ENCODE results near the gene ST6GALNAC2.

The ST6GALNAC2 gene

GRCh38 chr17:76553178-76553908, 32.3 kb downstream of the ST6GALNAC2 start:
- DNase-seq, result no peak

GRCh38 chr17:76551685-76552084, 34.0 kb downstream of the ST6GALNAC2 start:
- DNase-seq, result no peak

- DNase-seq, result no peak
Observed at GRCh38 chr17:76550712-76551615, 34.7 kb downstream of the ST6GALNAC2 start.

DNA sequence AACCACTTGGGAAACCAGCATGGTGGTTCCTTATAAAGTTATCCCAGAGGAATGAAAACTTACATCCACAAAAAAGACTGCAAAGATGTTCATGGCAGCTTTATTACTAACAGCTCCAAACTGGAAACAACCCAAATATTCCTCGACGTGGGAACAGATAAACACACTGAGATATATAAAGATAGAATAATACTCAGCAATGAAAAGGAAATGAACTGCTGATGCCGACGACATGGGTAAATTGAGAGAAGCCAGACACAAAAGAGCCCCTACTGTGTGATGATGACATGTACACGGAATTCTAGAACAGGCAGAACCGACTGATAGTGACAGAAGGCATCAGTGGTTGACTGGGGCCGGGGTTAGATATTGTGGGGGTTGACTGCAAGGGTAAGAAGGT, 36.1 kb downstream of the ST6GALNAC2 start:
- DNase-seq, result no peak

GRCh38 chr17:76549215-76549518, 36.5 kb downstream of the ST6GALNAC2 start:
- DNase-seq, result no peak

- no peak for DNase-seq
Observed at GRCh38 chr17:76548378-76549214, 37.1 kb downstream of the ST6GALNAC2 start.

DNA sequence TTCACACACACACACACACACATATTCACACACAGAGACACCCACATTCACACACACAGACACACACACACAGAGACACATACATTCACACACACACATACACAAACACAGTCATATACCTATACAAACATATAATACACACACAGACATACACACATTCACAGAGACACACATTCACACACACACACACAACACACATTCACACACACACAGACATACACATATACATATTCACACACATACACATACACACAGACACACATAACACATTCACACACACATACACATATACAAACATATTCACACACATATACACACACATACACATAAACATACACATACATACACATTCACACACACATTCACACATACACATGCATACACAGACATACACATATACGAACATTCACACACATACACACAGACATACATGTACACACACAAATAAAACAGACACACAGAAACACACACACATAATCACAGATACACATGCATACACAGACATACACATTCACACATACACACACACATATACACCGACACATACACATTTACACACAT, 37.9 kb downstream of the ST6GALNAC2 start:
- no peak for DNase-seq

DNA sequence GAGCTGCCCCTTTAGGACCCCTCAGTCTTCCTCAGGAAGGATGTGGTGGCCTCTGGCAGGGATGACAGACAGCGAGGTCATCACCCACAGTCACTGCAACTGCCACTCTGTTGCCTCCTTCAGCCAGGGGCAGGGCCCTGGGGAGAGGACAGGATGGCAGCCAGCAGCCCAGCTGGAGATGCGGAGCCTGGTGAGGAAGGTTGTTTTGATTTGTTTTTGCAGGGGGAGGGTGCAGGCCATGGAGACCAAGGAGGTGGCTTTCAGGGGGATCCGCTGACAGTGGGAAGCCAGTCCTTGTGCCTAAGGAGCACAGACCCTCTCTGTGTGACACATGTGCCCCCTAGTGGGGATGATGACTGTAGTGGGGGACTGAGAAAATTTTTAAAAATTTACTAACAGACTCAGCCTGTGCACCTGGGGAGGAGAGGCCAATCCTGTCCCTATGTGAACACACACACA, 38.4 kb downstream of the ST6GALNAC2 start:
- peak; percentile 78 for DNase-seq

GRCh38 chr17:76546556-76547182, 39.0 kb downstream of the ST6GALNAC2 start:
- no peak for DNase-seq

DNA sequence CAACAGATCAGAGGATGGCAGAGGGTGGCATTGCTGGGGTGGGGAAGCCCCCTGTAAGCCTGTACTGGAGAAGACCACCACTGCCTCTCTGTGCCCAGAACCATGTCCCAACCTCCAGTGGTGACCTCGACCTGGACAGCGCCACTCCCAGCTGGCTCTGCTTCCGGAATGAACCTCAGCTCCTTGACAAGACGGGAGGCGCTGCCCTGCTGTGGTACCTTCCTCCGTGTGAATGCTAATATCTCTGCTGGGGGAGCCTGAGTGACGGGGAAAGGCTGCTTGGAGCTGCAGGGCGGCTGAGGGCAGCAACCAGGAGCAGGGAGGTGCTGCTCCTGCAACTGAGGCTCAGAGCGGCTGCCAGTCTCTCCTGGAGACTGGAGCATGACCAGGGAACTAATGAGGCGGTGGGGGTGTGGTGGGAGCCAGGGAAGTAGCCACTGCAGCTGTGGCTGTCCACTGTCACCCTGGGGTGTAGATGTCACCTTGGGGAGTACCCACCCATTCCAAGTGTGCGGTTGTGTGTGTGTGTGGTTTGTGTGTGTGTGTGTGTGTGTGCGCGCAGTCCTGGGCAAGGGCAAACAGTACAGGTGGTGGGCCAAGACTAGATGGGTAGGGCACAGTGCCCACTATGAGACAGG, 39.6 kb downstream of the ST6GALNAC2 start:
- no peak for DNase-seq

- DNase-seq, result no peak
Observed at GRCh38 chr17:76544546-76545365, 40.9 kb downstream of the ST6GALNAC2 start.

DNA sequence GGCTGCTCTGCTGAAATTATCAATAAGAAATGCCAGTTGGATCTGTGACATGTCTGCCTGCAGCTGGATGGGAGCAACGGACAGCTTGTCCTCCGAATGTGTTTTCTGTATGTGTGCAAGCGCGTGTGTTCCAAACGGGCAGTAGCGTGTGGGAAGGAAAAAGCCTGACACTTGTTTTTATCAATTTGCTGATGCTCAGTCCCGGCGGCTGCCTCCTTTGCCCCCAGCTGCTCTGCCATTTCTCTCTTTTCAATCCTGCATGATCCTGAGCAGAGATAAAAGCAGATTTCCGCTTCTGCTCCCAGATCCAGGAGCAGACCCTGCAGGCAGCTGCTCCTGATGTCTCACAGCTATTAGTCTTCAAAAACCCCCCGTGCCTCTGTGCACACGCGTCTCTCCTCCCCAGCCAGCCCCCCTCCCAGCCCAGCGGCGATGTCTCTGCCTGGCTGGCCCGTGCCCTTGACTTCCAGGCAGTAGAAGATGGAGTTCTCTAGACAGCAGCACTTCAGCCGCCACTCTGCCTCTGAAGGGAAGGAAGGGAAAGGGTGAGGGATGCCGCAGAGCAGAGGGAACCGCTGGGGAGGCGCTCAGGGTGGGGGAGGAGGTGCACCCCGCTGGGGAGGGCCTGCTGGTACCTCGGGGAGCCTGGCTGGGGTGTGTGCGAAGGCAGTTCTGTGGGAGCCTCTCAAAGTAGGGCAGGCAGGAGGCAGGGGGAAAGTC, 41.7 kb downstream of the ST6GALNAC2 start:
- DNase-seq, result no peak

DNA sequence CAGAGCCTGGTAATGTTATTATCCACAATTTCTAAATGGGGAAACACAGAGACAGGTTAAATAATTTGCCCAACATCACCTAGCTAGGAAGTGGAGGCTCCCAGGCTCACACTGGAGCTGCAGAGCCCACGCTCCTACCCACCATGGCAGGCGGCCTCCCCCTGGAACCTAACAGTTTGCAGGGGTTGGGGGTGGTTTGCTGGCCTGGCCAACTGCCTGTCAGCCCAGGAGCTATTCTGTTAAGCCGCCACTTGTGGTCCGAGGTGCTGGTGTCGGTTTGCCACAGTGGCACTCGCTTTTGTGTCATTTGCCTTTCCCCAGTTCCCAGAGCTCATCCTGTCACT, 42.2 kb downstream of the ST6GALNAC2 start:
- DNase-seq, result no peak

GRCh38 chr17:76542984-76543383, 42.7 kb downstream of the ST6GALNAC2 start:
- peak; percentile 17 for DNase-seq

GRCh38 chr17:76542566-76542971, 43.1 kb downstream of the ST6GALNAC2 start:
- DNase-seq, result peak; percentile 9

DNA sequence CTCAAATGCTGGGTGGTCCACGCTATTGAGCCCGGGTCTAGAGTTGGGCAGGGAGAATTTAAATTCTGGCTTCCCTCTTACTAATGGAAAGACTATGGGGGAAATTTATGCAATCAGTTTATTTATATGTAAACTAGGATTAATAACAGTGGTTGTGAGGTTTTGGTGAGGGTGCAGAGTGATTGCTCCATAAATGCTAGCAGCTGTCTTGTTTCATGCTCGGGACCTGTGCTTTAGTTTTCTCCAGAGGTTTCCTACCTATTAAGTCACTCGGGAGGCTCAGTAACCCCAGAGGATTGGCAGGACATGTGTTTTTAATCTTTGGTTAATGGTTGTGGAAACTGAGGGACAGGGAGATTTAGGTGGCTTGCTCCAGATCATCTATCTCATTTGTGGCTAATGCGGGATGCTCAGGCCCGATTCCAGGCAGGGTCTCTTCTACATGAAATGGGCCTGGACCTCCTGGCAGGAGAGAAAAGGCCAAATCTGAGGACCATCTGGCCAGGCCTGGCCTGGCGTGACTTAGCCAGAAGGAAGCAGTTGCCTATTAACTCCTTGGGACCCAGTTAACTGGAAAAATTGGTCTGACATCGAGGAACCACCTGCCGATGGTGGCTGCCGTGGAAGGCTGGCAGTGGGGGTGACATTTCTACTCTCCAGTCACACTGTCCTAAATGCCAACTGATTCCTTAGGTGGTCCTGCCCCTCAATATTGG, 43.8 kb downstream of the ST6GALNAC2 start:
- DNase-seq, result no peak

DNA sequence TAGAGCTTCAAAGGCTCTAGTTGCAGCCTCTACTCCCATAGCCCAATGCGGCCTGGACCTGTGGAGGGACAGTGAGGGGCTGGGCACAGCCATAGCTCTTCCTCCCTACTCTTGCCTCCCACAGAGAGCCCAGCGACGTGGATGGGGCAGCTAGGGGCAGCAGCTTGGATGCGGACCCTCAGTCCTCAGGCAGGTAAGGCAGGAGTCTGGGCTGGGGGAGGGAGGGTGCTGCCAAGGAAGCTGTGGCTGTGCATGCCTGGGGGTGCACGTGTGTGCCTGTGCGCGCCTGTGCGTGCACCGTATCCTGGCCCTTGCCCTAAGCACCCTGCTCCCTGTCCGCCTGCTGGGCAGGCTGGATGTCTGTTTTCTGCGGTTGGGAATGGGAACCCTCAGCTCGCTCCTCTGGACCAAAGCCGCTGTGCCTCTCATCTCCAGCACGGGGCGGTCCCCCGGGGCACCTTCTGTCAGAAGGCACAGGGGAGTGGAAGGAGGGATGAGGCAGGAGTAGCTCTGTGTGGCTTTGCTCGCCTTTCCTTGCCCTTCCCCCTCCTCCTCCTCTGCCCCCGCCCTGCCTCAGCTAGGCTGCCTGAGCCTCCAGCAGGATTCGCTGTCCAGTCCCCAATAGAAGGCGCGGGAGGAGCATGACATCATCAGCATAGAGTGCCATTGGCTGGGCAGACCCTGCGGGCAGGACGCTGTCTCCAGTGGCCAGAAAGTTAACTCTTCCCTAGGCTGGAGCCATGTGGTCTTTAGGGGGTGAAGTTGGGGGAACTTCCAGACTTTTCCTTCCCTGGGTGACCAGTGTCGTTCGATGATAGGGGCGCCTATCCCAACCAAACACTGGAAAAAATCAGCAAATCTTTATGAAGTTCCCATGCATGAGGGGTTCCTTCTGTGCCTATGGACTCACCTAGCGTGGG, 45.0 kb downstream of the ST6GALNAC2 start:
- DNase-seq, result peak; percentile 97

DNA sequence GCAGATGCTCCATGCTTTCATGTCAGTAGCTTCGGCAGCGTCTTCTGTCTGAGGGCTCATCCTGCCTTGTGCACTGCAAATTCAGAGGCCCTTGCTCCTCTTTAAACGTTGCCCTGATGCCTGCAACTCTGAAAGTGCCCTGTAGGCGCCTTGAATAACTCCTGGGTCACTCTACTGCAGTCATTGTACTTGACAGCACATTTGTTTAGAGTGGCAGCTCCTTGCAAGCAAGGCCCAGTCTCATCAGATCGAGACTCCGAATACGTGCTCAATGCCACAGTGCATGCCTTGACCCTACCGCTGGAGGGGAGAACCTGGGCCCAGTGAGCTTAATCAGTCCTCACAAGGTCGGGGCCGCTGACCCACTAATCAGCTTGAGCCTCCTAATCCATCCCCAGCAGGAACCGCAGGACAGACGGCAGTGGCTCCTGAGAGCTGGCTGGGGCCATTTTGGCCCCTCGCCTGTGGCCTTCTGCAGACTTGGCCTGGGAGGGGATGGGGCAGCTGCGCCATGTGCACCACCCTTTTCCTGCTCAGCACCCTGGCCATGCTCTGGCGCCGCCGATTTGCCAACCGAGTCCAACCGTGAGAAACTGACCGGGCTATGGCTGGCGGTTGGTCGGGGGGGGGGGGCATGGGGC, 45.9 kb downstream of the ST6GALNAC2 start, which contains the start of gene PRCD:
Gene PRCD, plus strand, starts transcription at position 414 of the 641 bp plus-strand sequence. Its CDS starts 98 bp downstream, at position 512.
- DNase-seq, result peak; percentile 20

All from right hindlimb (tissue), 1 donor.